Keratinocyte (primary cell): ENCODE data around the gene CEP170B. TPM values are rescaled to one million over a fixed set of nuclear protein-coding genes. Genes with fewer than 3 reads are reported as not detected.

Experiments
- DNase-seq: peaks from one replicate; pipeline ENCODE4 v3.0.0-alpha.2; 2011; ENCODE audit warnings: low read depth, missing footprints, low spot score
- FAIRE-seq: peaks from 2 replicates; lab custom pipeline; 2011; peaks lifted over from hg19 to GRCh38; lab: Jason Lieb, UNC
- H2AFZ ChIP-seq: 2 replicates; pipeline ENCODE4 v1.6.0; 2012; ENCODE audit warnings: low read length, control low read depth, inconsistent platforms; ENCODE audit not compliant: control insufficient read depth
- H3K27ac ChIP-seq: 2 replicates; pipeline ENCODE4 v1.5.1; 2011; ENCODE audit warnings: low read length; ENCODE audit not compliant: control insufficient read depth, insufficient read depth
- H3K27me3 ChIP-seq: 3 replicates; pipeline ENCODE4 v1.6.0; 2011; ENCODE audit warnings: low read length; ENCODE audit not compliant: control insufficient read depth, insufficient read depth; ENCODE audit errors: extremely low read depth
- H3K36me3 ChIP-seq, 2 experiments: 2 replicates in 1 of 2; 3 replicates in 1 of 2; pipeline ENCODE4 v1.5.1; 2011; ENCODE audit warnings: low read length in 2 of 2, mild to moderate bottlenecking in 1 of 2; ENCODE audit not compliant: control insufficient read depth in 2 of 2, insufficient read depth in 2 of 2; ENCODE audit errors: extremely low read depth in 1 of 2
- H3K4me1 ChIP-seq: 3 replicates; pipeline ENCODE4 v1.5.1; 2011; ENCODE audit warnings: low read length; ENCODE audit not compliant: control insufficient read depth, insufficient read depth; ENCODE audit errors: extremely low read depth
- H3K4me2 ChIP-seq: 3 replicates; pipeline ENCODE4 v1.6.0; 2011; ENCODE audit warnings: low read depth, low read length; ENCODE audit not compliant: control insufficient read depth, insufficient read depth; ENCODE audit errors: extremely low read depth
- H3K4me3 ChIP-seq, 3 experiments: fragments of 200-600 bp in 1 of 3; sonication (generic) in 1 of 3; 2 replicates in 2 of 3; 3 replicates in 1 of 3; pipeline ENCODE4 v1.5.1; 2011 to 2016; ENCODE audit warnings: low read length in 3 of 3, mild to moderate bottlenecking in 3 of 3, control low read depth in 2 of 3, inconsistent platforms in 1 of 3, low read depth in 1 of 3, mixed read lengths in 1 of 3, mixed run types in 1 of 3, moderate library complexity in 1 of 3; ENCODE audit not compliant: control insufficient read depth in 2 of 3, insufficient read depth in 2 of 3; ENCODE audit errors: extremely low read depth in 1 of 3
- H3K79me2 ChIP-seq: 2 replicates; pipeline ENCODE4 v1.6.0; 2012; ENCODE audit warnings: low read length; ENCODE audit not compliant: control insufficient read depth, insufficient read depth
- H3K9ac ChIP-seq: 3 replicates; pipeline ENCODE4 v1.6.0; 2011; ENCODE audit warnings: low read length; ENCODE audit not compliant: control insufficient read depth, insufficient read depth; ENCODE audit errors: extremely low read depth
- H3K9me1 ChIP-seq: 3 replicates; pipeline ENCODE4 v1.6.0; 2011; ENCODE audit warnings: low read length; ENCODE audit not compliant: control insufficient read depth, insufficient read depth; ENCODE audit errors: extremely low read depth
- H3K9me3 ChIP-seq: 2 replicates; pipeline ENCODE4 v1.5.1; 2012; ENCODE audit warnings: low read depth, low read length; ENCODE audit not compliant: control insufficient read depth
- H4K20me1 ChIP-seq: 3 replicates; pipeline ENCODE4 v1.6.0; 2011; ENCODE audit warnings: low read length; ENCODE audit not compliant: control insufficient read depth, insufficient read depth; ENCODE audit errors: extremely low read depth
- EZH2 ChIP-seq: IDR thresholded peaks from one replicate; pipeline ENCODE4 v1.6.1; 2012; ENCODE audit warnings: inconsistent platforms, mild to moderate bottlenecking, low read length, moderate library complexity
- dilution Hi-C: fragments of 300-500 bp; cut with MboI; formaldehyde crosslinking; loops from one replicate; pipeline ENCODE4 v1.7.0; 2020; ENCODE audit warnings: low sequenced_read_pairs; ENCODE audit not compliant: extremely low pct_ligation_motif_present
- polyA plus RNA-seq, 5 experiments: library from polyadenylated mRNA; depleted of rRNA in 3 of 5; stranded (reverse) in 3 of 5; stranded (forward) in 1 of 5; unstranded in 1 of 5; fragments of >200 nt; gene quantifications; 1 replicate in 1 of 5; 2 replicates in 3 of 5; 3 replicates in 1 of 5; pipeline versions ENCODE4 v1.2.1 to v1.2.3, GENCODE V29; 2011 to 2012; ENCODE audit warnings: missing spikeins in 2 of 5, low read depth in 1 of 5, low replicate concordance in 1 of 5
- TF ChIP-seq, protein P1 (sequence below), 3 experiments: IDR thresholded peaks in 1 of 3; conservative IDR thresholded peaks in 1 of 3; optimal IDR thresholded peaks in 1 of 3; 2 replicates in 2 of 3; 3 replicates in 1 of 3; pipeline versions ENCODE3 to v1.5.1; 2011; ENCODE audit warnings: low read length in 3 of 3, mild to moderate bottlenecking in 3 of 3, moderate library complexity in 2 of 3, control low read depth in 1 of 3, inconsistent platforms in 1 of 3; ENCODE audit not compliant: insufficient read depth in 2 of 3; ENCODE audit errors: extremely low read depth in 1 of 3

CEP170B gene
- polyA plus RNA-seq, 1 donor (not counting 4 experiments of a cell fraction or from before 2014, with no cell fraction given), result 8.7 TPM

DNA sequence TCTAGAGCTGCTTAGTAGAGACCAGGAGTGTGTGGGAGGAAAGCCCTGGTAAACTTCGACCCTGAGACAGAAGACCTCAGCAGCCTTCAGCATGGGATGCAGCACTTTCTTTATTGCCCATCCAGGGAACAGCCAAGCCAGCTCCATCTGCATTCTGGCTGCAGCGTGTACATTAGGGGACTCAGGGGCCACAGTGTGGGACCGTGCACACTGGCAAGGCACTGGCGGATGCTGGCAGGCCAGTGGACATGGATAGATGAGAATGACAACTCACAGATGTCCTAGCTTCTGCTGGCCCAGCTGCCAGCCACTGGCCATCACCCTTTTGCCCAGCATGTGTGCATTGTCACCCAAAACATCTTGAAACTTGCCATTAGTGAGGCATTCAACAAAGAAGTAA lies 72.1 kb downstream of the CEP170B start:
- no peak overlapping the region for H3K4me3 ChIP-seq
- no peaks in the 10 kb centered on the region for H4K20me1 ChIP-seq
- peaks cover 12% of the 10 kb centered on the region for H3K27me3 ChIP-seq
- FAIRE-seq (no peak), DNase-seq (no peak)
- H3K4me2 ChIP-seq, result no peak overlapping the region
- H3K36me3 ChIP-seq, result peaks cover 25 to 30% of the 10 kb centered on the region in 2 experiments
- no peak for TF ChIP-seq EZH2
- TF ChIP-seq, protein P1, sequence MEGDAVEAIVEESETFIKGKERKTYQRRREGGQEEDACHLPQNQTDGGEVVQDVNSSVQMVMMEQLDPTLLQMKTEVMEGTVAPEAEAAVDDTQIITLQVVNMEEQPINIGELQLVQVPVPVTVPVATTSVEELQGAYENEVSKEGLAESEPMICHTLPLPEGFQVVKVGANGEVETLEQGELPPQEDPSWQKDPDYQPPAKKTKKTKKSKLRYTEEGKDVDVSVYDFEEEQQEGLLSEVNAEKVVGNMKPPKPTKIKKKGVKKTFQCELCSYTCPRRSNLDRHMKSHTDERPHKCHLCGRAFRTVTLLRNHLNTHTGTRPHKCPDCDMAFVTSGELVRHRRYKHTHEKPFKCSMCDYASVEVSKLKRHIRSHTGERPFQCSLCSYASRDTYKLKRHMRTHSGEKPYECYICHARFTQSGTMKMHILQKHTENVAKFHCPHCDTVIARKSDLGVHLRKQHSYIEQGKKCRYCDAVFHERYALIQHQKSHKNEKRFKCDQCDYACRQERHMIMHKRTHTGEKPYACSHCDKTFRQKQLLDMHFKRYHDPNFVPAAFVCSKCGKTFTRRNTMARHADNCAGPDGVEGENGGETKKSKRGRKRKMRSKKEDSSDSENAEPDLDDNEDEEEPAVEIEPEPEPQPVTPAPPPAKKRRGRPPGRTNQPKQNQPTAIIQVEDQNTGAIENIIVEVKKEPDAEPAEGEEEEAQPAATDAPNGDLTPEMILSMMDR (optimal IDR thresholded peaks at IDR 0.05 in 1 of 3, IDR thresholded peaks at IDR 0.05 in 1 of 3, conservative IDR thresholded peaks at IDR 0.05 in 1 of 3; ENCODE audit: extremely low read depth in 1 of 3, insufficient read depth in 2 of 3, low read length in 3 of 3), result no peak
- H3K9me3 ChIP-seq, result no peaks in the 10 kb centered on the region
- H3K4me1 ChIP-seq, result no peaks in the 10 kb centered on the region
- peaks cover 2% of the 10 kb centered on the region for H3K9me1 ChIP-seq
- H3K9ac ChIP-seq, result no peak overlapping the region
- dilution Hi-C loops, result no loop called here
- H2AFZ ChIP-seq, result no peak overlapping the region
- no peaks in the 10 kb centered on the region for H3K79me2 ChIP-seq
- H3K27ac ChIP-seq, result no peak overlapping the region

DNA sequence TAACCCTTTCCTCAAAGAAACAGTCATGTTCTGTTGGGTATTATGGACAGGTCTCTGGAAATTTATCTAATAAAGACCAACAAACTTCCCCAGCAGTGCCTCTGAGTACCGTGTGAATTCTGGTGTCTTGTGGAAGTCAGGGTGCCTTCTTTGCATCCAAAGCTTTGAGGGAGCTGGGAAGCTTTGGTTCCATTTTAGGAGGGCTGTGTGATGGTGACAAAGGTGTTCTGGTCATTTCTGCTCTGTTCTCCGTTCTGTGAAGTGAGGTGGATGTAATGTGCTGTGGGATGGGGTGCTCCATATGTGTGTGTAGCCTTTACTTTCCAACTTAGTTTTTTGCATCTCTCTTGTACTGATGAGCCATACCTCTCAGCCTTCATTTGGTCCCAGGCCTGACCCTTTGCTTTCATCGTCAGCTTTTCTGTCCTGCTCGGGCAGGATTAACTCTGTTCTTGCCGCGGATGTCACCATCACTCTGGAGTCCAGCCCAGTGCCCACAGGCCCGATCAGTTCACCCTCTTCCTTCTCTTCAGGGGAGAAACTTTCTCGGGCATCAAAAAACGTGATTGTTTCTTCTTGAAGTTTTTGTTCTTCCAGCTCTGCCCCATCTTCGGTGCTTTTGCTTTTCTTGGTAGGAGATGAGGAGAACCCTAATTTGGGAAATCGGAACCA lies 72.8 kb downstream of the CEP170B start:
- no peaks in the 10 kb centered on the region for H4K20me1 ChIP-seq
- peaks cover 27 to 33% of the 10 kb centered on the region in 2 experiments for H3K36me3 ChIP-seq
- no peak overlapping the region for H2AFZ ChIP-seq
- no peaks in the 10 kb centered on the region for H3K4me1 ChIP-seq
- no peak overlapping the region for H3K4me2 ChIP-seq
- H3K9me3 ChIP-seq, result no peaks in the 10 kb centered on the region
- no peak overlapping the region for H3K27ac ChIP-seq
- TF ChIP-seq, protein P1 (optimal IDR thresholded peaks at IDR 0.05 in 1 of 3, IDR thresholded peaks at IDR 0.05 in 1 of 3, conservative IDR thresholded peaks at IDR 0.05 in 1 of 3; ENCODE audit: extremely low read depth in 1 of 3, insufficient read depth in 2 of 3, low read length in 3 of 3), result no peak
- TF ChIP-seq EZH2, result no peak
- H3K4me3 ChIP-seq, result no peak overlapping the region
- H3K79me2 ChIP-seq, result no peaks in the 10 kb centered on the region
- DNase-seq (no peak), FAIRE-seq (no peak)
- H3K27me3 ChIP-seq, result peaks cover 6% of the 10 kb centered on the region
- dilution Hi-C loops, result no loop called here
- H3K9ac ChIP-seq, result no peak overlapping the region
- H3K9me1 ChIP-seq, result peaks cover 2% of the 10 kb centered on the region
